A549 (cell line): ENCODE data around the gene EIF4G3. TPM values are rescaled to one million over a fixed set of nuclear protein-coding genes. Genes with fewer than 3 reads are reported as not detected.

ENCODE experiments used
- ATAC-seq, 2 experiments: fragments of 200-7000 bp in 1 of 2; fragments of >200 bp in 1 of 2; cut with Nextera tagmentation in 1 of 2; cut with Tn5 transposase in 1 of 2; 3 replicates each; pipeline versions ENCODE4 v1.8.0 to v1.9.1; 2018 to 2020; ENCODE audit warnings: mild to moderate bottlenecking in 1 of 2, moderate library complexity in 1 of 2
- CTCF ChIA-PET: fragments of 300-600 bp; sonication (Branson Sonifier 250); formaldehyde crosslinking; extraction: SDS; loops from one replicate; lab custom pipeline; 2021; ENCODE audit warnings: antibody characterized with exemption, inconsistent platforms; lab: Yijun Ruan, JAX
- POLR2A ChIA-PET: fragments of 350-600 bp; formaldehyde crosslinking; extraction: SDS; loops from one replicate; lab custom pipeline; 2021; ENCODE audit warnings: antibody characterized with exemption, inconsistent platforms; lab: Yijun Ruan, JAX
- DNase-seq, 2 experiments: peaks; one replicate each; pipeline versions ENCODE4 v3.0.0 to v3.0.0-alpha.2; 2011 to 2016; ENCODE audit warnings: low read depth in 1 of 2, low spot score in 1 of 2
- FAIRE-seq: peaks from 2 replicates; lab custom pipeline; 2011; peaks lifted over from hg19 to GRCh38; lab: Jason Lieb, UNC
- H3K27ac ChIP-seq, 2 experiments: fragments of >200 bp; sonication (Bioruptor Twin); formaldehyde crosslinking; 3 replicates each; pipeline ENCODE4 v1.5.1; 2016 to 2017
- H3K4me1 ChIP-seq: fragments of >200 bp; sonication (Bioruptor Twin); formaldehyde crosslinking; 3 replicates; pipeline ENCODE4 v1.6.1; 2016
- H3K4me2 ChIP-seq: fragments of >200 bp; sonication (Bioruptor Twin); formaldehyde crosslinking; 3 replicates; pipeline ENCODE4 v1.6.1; 2016
- H3K4me3 ChIP-seq: fragments of >200 bp; sonication (Bioruptor Twin); formaldehyde crosslinking; 3 replicates; pipeline ENCODE4 v1.5.1; 2016
- H3K9me3 ChIP-seq: fragments of >200 bp; sonication (Bioruptor Twin); formaldehyde crosslinking; 3 replicates; pipeline ENCODE4 v1.6.1; 2016
- BHLHE40 ChIP-seq: IDR thresholded peaks from 2 replicates; pipeline ENCODE4 v1.6.1; 2012; ENCODE audit warnings: low read depth, low read length, inconsistent platforms
- CBX8 ChIP-seq: fragments of 200-600 bp; sonication (generic); IDR thresholded peaks from 2 replicates; pipeline ENCODE4 v1.6.1; 2016
- CEBPB ChIP-seq, 2 experiments: fragments of >200 bp in 1 of 2; sonication (Bioruptor Twin) in 1 of 2; formaldehyde crosslinking in 1 of 2; IDR thresholded peaks; 2 replicates each; pipeline ENCODE4 v1.6.1; 2012 to 2016
- CHD4 ChIP-seq: fragments of 200-600 bp; sonication (generic); IDR thresholded peaks from 2 replicates; pipeline ENCODE4 v1.6.1; 2016; ENCODE audit warnings: antibody characterized with exemption, mild to moderate bottlenecking, borderline replicate concordance
- EP300 ChIP-seq, 2 experiments: fragments of >200 bp; sonication (Bioruptor Twin); formaldehyde crosslinking; IDR thresholded peaks; 2 replicates in 1 of 2; 3 replicates in 1 of 2; pipeline ENCODE4 v1.6.1; 2016 to 2017
- ESRRA ChIP-seq: fragments of 150-350 bp; IDR thresholded peaks from 2 replicates; pipeline ENCODE4 v1.6.1; 2014; ENCODE audit warnings: mild to moderate bottlenecking, low read length, borderline replicate concordance
- FOXS1 ChIP-seq: fragments of 250-450 bp; sonication (Bioruptor Pico); IDR thresholded peaks from 2 replicates; pipeline ENCODE4 v1.5.0; 2020; ENCODE audit warnings: mild to moderate bottlenecking, moderate library complexity
- GATA3 ChIP-seq: IDR thresholded peaks from 2 replicates; pipeline ENCODE4 v1.6.1; 2012; ENCODE audit warnings: borderline replicate concordance
- HEYL ChIP-seq: fragments of 250-450 bp; sonication (Bioruptor Pico); IDR thresholded peaks from 2 replicates; pipeline ENCODE4 v1.8.0; 2021; ENCODE audit warnings: mild to moderate bottlenecking, moderate library complexity
- HOXA7 ChIP-seq: fragments of 250-450 bp; sonication (Bioruptor Pico); IDR thresholded peaks from 2 replicates; pipeline ENCODE4 v1.5.0; 2020; ENCODE audit warnings: mild to moderate bottlenecking, moderate library complexity
- HOXB13 ChIP-seq: fragments of 250-450 bp; sonication (Bioruptor Pico); IDR thresholded peaks from 2 replicates; pipeline ENCODE4 v1.5.0; 2020; ENCODE audit warnings: low read depth, mild to moderate bottlenecking, moderate library complexity
- JUN ChIP-seq, 2 experiments: fragments of >200 bp; sonication (Bioruptor Twin); formaldehyde crosslinking; IDR thresholded peaks; 2 replicates in 1 of 2; 3 replicates in 1 of 2; pipeline ENCODE4 v1.6.1; 2016 to 2017
- JUNB ChIP-seq: fragments of >200 bp; sonication (Bioruptor Twin); formaldehyde crosslinking; IDR thresholded peaks from 2 replicates; pipeline ENCODE4 v1.6.1; 2016
- NFE2L2 ChIP-seq: fragments of 150-350 bp; conservative IDR thresholded peaks from 2 replicates; pipeline ENCODE4 v1.6.1; 2014; ENCODE audit warnings: low read length
- POLR2A ChIP-seq: IDR thresholded peaks from 2 replicates; pipeline ENCODE4 v1.6.1; 2012; ENCODE audit warnings: mild to moderate bottlenecking, low read length
- POLR2AphosphoS2 ChIP-seq: conservative IDR thresholded peaks from 2 replicates; pipeline ENCODE4 v1.6.1; 2012; ENCODE audit warnings: low read length, improper control_type of control experiment, inconsistent platforms
- RAD21 ChIP-seq, 2 experiments: fragments of >200 bp in 1 of 2; sonication (Bioruptor Twin) in 1 of 2; formaldehyde crosslinking in 1 of 2; IDR thresholded peaks in 1 of 2; conservative IDR thresholded peaks in 1 of 2; 2 replicates in 1 of 2; 3 replicates in 1 of 2; pipeline ENCODE4 v1.6.1; 2012 to 2018; ENCODE audit warnings: inconsistent platforms in 1 of 2
- RNF2 ChIP-seq: fragments of 200-600 bp; sonication (generic); IDR thresholded peaks from 2 replicates; pipeline ENCODE4 v1.6.1; 2016; ENCODE audit warnings: low read depth, mild to moderate bottlenecking, antibody characterized with exemption, moderate library complexity, borderline replicate concordance
- SMC3 ChIP-seq: fragments of >200 bp; sonication (Bioruptor Twin); formaldehyde crosslinking; IDR thresholded peaks from 3 replicates; pipeline ENCODE4 v1.6.1; 2018; ENCODE audit warnings: inconsistent platforms
- ZC3H11A ChIP-seq: fragments of 450-650 bp; IDR thresholded peaks from 2 replicates; pipeline ENCODE4 v1.6.1; 2014; ENCODE audit warnings: antibody characterized with exemption, mild to moderate bottlenecking
- ZFP36 ChIP-seq: fragments of 450-650 bp; IDR thresholded peaks from 2 replicates; pipeline ENCODE4 v1.6.1; 2014; ENCODE audit warnings: borderline replicate concordance; ENCODE audit not compliant: partially characterized antibody
- ZSCAN20 ChIP-seq: fragments of 250-450 bp; sonication (Bioruptor Pico); IDR thresholded peaks from 2 replicates; pipeline ENCODE4 v1.8.0; 2022; ENCODE audit warnings: mild to moderate bottlenecking, moderate library complexity
- WGBS: methylation state at CpG from one replicate; pipeline ENCODE4 v1.1.6; 2017; ENCODE audit errors: missing lambda C conversion rate; 5-methylcytosine and 5-hydroxymethylcytosine counted together
- polyA plus RNA-seq, 4 experiments: library from polyadenylated mRNA; depleted of rRNA in 3 of 4; stranded (reverse); fragments of >200 nt; fragmentation: RNase III in 1 of 4; extraction: RNeasy Plus Mini Kit Qiagen cat#74134 plus additional on column Dnase treatment in 1 of 4; gene quantifications; 2 replicates in 3 of 4; 3 replicates in 1 of 4; pipeline ENCODE4 v1.2.3, GENCODE V29; 2011 to 2017
- TF ChIP-seq, protein P1 (sequence below): fragments of 150-350 bp; IDR thresholded peaks from 2 replicates; pipeline ENCODE4 v1.6.1; 2014; ENCODE audit warnings: low read depth, mild to moderate bottlenecking, low read length
- TF ChIP-seq, protein P2 (sequence below): IDR thresholded peaks from 2 replicates; pipeline ENCODE4 v1.6.1; 2012; ENCODE audit warnings: low read depth, borderline replicate concordance
- TF ChIP-seq, protein P3 (sequence below): fragments of 250-450 bp; sonication (Bioruptor Pico); IDR thresholded peaks from 2 replicates; pipeline ENCODE4 v1.5.0; 2021; ENCODE audit warnings: mild to moderate bottlenecking, moderate library complexity, borderline replicate concordance
- TF ChIP-seq, protein P4 (sequence below): IDR thresholded peaks from 2 replicates; pipeline ENCODE4 v1.6.1; 2012
- TF ChIP-seq, protein P5 (sequence below): fragments of 450-650 bp; IDR thresholded peaks from 2 replicates; pipeline ENCODE4 v1.6.1; 2014; ENCODE audit warnings: antibody characterized with exemption

Gene EIF4G3
- polyA plus RNA-seq, 2 of the 4 experiments (the other 2 are of a cell fraction) = 25.0 to 51.3 TPM

DNA sequence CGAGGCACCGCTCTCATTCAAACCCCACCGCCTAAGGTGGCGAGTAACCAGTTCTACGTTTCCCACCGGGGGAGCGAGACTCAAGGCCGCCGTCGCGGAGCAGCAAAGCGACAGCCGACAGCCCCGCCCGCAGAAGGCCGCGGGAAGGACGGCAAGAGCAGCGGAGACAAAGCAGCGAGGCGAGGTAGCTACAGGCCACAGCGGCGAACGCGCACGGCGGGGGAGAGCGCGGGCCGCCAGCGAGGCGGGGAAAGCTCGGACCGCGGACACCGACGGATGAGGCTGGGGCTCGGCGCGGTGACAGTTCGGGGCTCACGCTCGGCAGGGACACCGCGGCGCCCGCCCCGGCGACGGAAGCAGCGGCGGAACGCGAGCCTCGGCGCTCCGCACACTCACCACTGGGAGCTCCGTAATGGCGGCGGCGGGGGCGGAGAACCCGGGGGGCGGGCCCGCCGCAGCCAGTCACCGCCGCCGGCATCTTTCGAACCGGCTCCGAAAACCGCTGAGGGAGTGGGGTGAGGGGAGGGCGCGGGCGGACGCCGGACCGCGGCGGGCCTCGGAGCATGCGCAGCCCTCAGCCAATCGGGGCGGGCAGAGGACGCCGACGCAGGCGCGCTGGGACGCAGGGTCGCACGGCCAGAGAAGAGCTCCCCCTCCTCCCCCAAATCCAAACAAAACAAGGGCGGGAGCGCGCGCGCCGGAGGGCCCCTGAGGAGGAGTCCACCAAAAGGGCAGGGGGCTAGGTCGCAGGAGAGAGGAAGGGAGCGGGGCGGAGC is 390.3 kb downstream of the EIF4G3 start:
- WGBS = 3% methylated on average over 35 of the region's 102 CpGs
- H3K4me3 ChIP-seq = peak overlapping the region; percentile 74
- ChIA-PET CTCF (interaction anchor here (1.0 to 3.9 kb wide), 4 partner anchors 19 to 409 kb away, joined by 3 to 18 read pairs (median 6); no protein-coding TSS in a partner anchor), POLR2A (interaction anchor here (0.6 to 2.1 kb wide), 26 partner anchors 9 to 409 kb away, joined by 3 to 11 read pairs (median 4); partner anchors contain the start of genes DDOST, FAM43B and KIF17)
- peak overlapping the region; percentile 91 to 100 for H3K27ac ChIP-seq
- ATAC-seq (peak; percentile 86 to 89), FAIRE-seq (no peak), DNase-seq (peak; percentile 68 to 95)
- H3K4me2 ChIP-seq = peak overlapping the region; percentile 73
- TF ChIP-seq HOXB13 (CRISPR knock-in tag) (no peak), JUN (IDR thresholded peaks at IDR 0.05) (peak in 1 of 2 experiments; percentile 15; a peak in 1 of 5 replicates), JUNB (no peak), BHLHE40 (no peak), FOXS1 (CRISPR knock-in tag) (no peak), HOXA7 (CRISPR knock-in tag) (no peak), CBX8 (no peak), ZFP36 (no peak), CHD4 (no peak), NFE2L2 (no peak), SMC3 (no peak), RNF2 (no peak), EP300 (IDR thresholded peaks at IDR 0.05) (no peak), POLR2AphosphoS2 (no peak), CEBPB (IDR thresholded peaks at IDR 0.05) (no peak), GATA3 (no peak), ESRRA (no peak), ZC3H11A (no peak), POLR2A (peak; percentile 68)
- TF ChIP-seq, protein P1, sequence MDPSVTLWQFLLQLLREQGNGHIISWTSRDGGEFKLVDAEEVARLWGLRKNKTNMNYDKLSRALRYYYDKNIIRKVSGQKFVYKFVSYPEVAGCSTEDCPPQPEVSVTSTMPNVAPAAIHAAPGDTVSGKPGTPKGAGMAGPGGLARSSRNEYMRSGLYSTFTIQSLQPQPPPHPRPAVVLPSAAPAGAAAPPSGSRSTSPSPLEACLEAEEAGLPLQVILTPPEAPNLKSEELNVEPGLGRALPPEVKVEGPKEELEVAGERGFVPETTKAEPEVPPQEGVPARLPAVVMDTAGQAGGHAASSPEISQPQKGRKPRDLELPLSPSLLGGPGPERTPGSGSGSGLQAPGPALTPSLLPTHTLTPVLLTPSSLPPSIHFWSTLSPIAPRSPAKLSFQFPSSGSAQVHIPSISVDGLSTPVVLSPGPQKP = no peak
- TF ChIP-seq, protein P2, sequence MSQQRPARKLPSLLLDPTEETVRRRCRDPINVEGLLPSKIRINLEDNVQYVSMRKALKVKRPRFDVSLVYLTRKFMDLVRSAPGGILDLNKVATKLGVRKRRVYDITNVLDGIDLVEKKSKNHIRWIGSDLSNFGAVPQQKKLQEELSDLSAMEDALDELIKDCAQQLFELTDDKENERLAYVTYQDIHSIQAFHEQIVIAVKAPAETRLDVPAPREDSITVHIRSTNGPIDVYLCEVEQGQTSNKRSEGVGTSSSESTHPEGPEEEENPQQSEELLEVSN = 0 out of 2 replicates have a peak, but pooled peaks have one; percentile 30
- TF ChIP-seq, protein P3, sequence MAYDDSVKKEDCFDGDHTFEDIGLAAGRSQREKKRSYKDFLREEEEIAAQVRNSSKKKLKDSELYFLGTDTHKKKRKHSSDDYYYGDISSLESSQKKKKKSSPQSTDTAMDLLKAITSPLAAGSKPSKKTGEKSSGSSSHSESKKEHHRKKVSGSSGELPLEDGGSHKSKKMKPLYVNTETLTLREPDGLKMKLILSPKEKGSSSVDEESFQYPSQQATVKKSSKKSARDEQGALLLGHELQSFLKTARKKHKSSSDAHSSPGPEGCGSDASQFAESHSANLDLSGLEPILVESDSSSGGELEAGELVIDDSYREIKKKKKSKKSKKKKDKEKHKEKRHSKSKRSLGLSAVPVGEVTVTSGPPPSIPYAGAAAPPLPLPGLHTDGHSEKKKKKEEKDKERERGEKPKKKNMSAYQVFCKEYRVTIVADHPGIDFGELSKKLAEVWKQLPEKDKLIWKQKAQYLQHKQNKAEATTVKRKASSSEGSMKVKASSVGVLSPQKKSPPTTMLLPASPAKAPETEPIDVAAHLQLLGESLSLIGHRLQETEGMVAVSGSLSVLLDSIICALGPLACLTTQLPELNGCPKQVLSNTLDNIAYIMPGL (CRISPR knock-in tag) = no peak
- TF ChIP-seq, protein P4, sequence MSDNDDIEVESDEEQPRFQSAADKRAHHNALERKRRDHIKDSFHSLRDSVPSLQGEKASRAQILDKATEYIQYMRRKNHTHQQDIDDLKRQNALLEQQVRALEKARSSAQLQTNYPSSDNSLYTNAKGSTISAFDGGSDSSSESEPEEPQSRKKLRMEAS = no peak
- H3K4me1 ChIP-seq = peaks cover 31% of the 10 kb centered on the region
- H3K9me3 ChIP-seq = no peaks in the 10 kb centered on the region

DNA sequence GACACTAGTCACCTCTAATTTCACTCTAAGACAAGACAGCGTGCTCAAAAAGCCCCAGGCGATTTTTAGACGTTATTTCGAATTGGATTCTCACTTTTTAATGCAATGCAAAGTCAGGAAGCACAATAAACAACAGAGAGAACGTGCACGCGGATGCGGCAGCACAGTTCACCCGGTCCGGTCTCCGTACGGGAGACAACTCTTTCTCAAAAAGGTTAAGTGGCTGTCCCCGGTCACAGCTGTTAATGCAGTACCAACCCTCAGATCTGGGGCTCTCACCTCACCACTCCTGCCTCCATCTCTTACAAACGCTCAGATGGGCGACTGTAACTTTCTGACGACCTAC is 390.8 kb downstream of the EIF4G3 start:
- H3K27ac ChIP-seq = peak overlapping the region; percentile 91 to 100
- FAIRE-seq (no peak), ATAC-seq (peak in 1 of 2 experiments; percentile 10; a peak in 4 of 6 replicates), DNase-seq (no peak)
- H3K4me2 ChIP-seq = peak overlapping the region; percentile 73
- TF ChIP-seq HEYL (CRISPR knock-in tag) (no peak), ZSCAN20 (CRISPR knock-in tag) (no peak), GATA3 (no peak), SMC3 (no peak), RAD21 (conservative IDR thresholded peaks at IDR 0.05 in 1 of 2, IDR thresholded peaks at IDR 0.05 in 1 of 2) (no peak), ZFP36 (no peak), CEBPB (IDR thresholded peaks at IDR 0.05) (no peak), ESRRA (no peak)
- TF ChIP-seq, protein P5, sequence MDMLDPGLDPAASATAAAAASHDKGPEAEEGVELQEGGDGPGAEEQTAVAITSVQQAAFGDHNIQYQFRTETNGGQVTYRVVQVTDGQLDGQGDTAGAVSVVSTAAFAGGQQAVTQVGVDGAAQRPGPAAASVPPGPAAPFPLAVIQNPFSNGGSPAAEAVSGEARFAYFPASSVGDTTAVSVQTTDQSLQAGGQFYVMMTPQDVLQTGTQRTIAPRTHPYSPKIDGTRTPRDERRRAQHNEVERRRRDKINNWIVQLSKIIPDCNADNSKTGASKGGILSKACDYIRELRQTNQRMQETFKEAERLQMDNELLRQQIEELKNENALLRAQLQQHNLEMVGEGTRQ = no peak
- TF ChIP-seq, protein P3 (CRISPR knock-in tag) = no peak
- TF ChIP-seq, protein P2 = no peak
- ChIA-PET CTCF (interaction anchor here (0.8 to 3.9 kb wide), 2 partner anchors 12 to 90 kb away, joined by 3 to 18 read pairs; no protein-coding TSS in a partner anchor), POLR2A (interaction anchor here (0.8 to 2.1 kb wide), 14 partner anchors 8 to 393 kb away, joined by 3 to 11 read pairs (median 4); partner anchors contain the start of gene FAM43B)
- WGBS = 0% methylated on average over 16 of the region's 16 CpGs
- H3K4me3 ChIP-seq = peak overlapping the region; percentile 74
- peaks cover 36% of the 10 kb centered on the region for H3K4me1 ChIP-seq
- H3K9me3 ChIP-seq = no peaks in the 10 kb centered on the region
